ENCODE results near the gene LRRC8B. TPM values are rescaled to one million over a fixed set of nuclear protein-coding genes. Genes with fewer than 3 reads are reported as not detected.

Gene LRRC8B
- total and polyA plus RNA-seq, 9 donors, result 1.2 to 9.3 (median 6.8) TPM

DNA sequence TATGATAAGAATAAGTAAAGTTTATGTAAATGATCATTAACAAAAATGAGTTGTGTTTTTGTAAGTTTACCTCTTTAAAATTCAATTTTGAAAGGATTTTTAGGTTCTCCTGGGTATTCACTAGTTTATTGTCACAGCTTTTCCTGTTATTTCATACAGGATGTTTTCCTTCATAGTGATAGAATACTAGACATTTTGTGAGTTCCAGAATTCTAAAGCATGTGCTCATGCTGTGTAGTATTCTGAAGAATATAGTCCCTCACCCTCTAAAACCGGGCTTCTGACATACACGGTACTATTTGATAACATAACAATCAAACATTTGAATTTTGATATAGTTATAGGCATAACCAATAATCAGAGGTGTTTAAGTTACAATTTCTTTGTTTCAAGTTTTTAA lies 118.9 kb downstream of the LRRC8B start:
- 85 to 93% (median 89%) methylated on average over 2 of the region's 2 CpGs for WGBS, 3 donors
- Histone ChIP-seq H3K27ac (no peak overlapping the region), H3K27me3 (no peaks in the 10 kb centered on the region), H3K4me3 (no peak overlapping the region), H3K36me3 (no peaks in the 10 kb centered on the region), H3K9me3 (no peaks in the 10 kb centered on the region), H3K4me1 (ENCODE audit: insufficient read depth) (no peaks in the 10 kb centered on the region)
- TF ChIP-seq, protein P1, sequence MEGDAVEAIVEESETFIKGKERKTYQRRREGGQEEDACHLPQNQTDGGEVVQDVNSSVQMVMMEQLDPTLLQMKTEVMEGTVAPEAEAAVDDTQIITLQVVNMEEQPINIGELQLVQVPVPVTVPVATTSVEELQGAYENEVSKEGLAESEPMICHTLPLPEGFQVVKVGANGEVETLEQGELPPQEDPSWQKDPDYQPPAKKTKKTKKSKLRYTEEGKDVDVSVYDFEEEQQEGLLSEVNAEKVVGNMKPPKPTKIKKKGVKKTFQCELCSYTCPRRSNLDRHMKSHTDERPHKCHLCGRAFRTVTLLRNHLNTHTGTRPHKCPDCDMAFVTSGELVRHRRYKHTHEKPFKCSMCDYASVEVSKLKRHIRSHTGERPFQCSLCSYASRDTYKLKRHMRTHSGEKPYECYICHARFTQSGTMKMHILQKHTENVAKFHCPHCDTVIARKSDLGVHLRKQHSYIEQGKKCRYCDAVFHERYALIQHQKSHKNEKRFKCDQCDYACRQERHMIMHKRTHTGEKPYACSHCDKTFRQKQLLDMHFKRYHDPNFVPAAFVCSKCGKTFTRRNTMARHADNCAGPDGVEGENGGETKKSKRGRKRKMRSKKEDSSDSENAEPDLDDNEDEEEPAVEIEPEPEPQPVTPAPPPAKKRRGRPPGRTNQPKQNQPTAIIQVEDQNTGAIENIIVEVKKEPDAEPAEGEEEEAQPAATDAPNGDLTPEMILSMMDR (IDR thresholded peaks at IDR 0.05), result no peak
- no peak for TF ChIP-seq EP300 (IDR thresholded peaks at IDR 0.05)
- TF ChIP-seq POLR2A (IDR thresholded peaks at IDR 0.05), result no peak
- DNase-seq, result no peak
- intact Hi-C loops (cut with DNase I), result no loop called here

GRCh38 chr1:89644119-89644814 lies 119.6 kb downstream of the LRRC8B start:
- no peak for DNase-seq
- Histone ChIP-seq H3K36me3 (no peaks in the 10 kb centered on the region), H3K4me1 (ENCODE audit: insufficient read depth) (no peaks in the 10 kb centered on the region), H3K27ac (no peak overlapping the region), H3K9me3 (no peaks in the 10 kb centered on the region), H3K27me3 (no peaks in the 10 kb centered on the region), H3K4me3 (no peak overlapping the region)
- TF ChIP-seq POLR2A (IDR thresholded peaks at IDR 0.05) (no peak), EP300 (IDR thresholded peaks at IDR 0.05) (no peak)
- TF ChIP-seq, protein P1 (IDR thresholded peaks at IDR 0.05), result no peak
- 74 to 88% (median 75%) methylated on average over 9 of the region's 9 CpGs for WGBS, 3 donors
- intact Hi-C loops (cut with DNase I), result no loop called here

DNA sequence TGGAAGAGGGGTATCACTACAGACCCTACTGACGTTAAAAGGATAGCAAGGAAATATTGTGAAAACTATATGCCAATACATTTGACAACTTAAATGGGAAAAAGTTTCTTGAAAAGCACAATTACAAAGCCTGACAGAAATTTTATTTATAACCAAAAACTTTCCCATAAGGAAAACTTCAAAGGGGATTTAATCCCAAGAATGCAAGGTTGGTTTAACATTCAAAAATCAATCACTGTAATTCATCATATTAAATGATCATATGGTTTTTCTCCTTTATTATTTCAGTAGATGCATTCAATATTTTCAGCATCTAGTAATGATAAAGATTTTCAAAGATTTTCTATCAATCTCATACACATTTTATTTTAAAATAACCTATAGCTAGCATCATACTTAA lies 121.6 kb downstream of the LRRC8B start:
- WGBS, 3 donors, result 0 to 35% (median 0%) methylated on average over 1 of the region's 1 CpG
- no peaks in the 10 kb centered on the region for H3K27me3 ChIP-seq
- TF ChIP-seq, protein P1 (IDR thresholded peaks at IDR 0.05), result no peak
- no peaks in the 10 kb centered on the region for H3K9me3 ChIP-seq
- no peak overlapping the region for H3K27ac ChIP-seq
- no peaks in the 10 kb centered on the region for H3K4me1 ChIP-seq (ENCODE audit: insufficient read depth)
- intact Hi-C loops (cut with DNase I), result no loop called here
- no peak for DNase-seq
- no peaks in the 10 kb centered on the region for H3K36me3 ChIP-seq
- no peak overlapping the region for H3K4me3 ChIP-seq

Other genes starting within 250 kb of the LRRC8B start
- under 1 TPM in 6 of 7 donors, not detected in 1; 0.18 to 0.77 (median 0.34) TPM for gene GBP6, start 160.8 kb upstream of the LRRC8B start, total RNA-seq
- gene GBP6, start 160.8 kb upstream of the LRRC8B start, polyA plus RNA-seq, result under 1 TPM; 0.18 to 0.50 TPM
- gene LRRC8C, start 108.3 kb downstream of the LRRC8B start, total RNA-seq, result 1 to 10 TPM; 5.7 to 9.2 (median 7.2) TPM
- 10 to 100 TPM in 1 of 2 donors, 1 to 10 TPM in 1; 5.6 to 11.1 TPM for gene LRRC8C, start 108.3 kb downstream of the LRRC8B start, polyA plus RNA-seq

Measured in ovary (tissue), 9 donors.